OCI-LY1 (cell line): ENCODE measurements around the gene LIMCH1.

ENCODE experiments used
- EZH2 ChIP-seq: fragments of 200-600 bp; sonication (generic), shearing (Covaris generic); IDR thresholded peaks from 2 replicates; pipeline ENCODE4 v1.8.0; 2017; ENCODE audit warnings: borderline replicate concordance, mixed run types, mild to moderate bottlenecking, antibody characterized with exemption, low read length, moderate library complexity, mixed read lengths
- TF ChIP-seq, protein P1 (sequence below): fragments of 200-600 bp; sonication (generic), shearing (Covaris generic); IDR thresholded peaks from 2 replicates; pipeline ENCODE4 v1.5.1; 2017; ENCODE audit warnings: mild to moderate bottlenecking, antibody characterized with exemption, low read length, moderate library complexity, mixed read lengths

DNA sequence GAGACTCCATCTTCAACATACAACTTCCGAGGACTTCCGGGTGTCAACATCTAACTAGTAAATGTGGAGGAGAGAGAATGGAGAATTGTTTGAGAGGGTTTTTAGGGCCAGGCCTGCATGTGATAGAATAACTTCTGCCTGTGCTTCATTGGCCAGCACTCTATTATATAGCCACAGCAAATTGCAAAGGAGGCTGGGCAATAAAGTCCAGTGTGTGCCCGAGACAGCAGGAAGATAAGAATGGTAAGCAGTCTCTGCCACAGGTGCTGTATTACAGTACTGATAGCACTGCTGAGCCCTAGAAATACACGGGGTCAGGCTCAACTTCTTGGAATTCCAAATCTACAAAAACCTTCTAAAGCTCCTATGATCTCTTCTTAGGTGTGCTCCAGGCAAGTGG is 20.8 kb upstream of the LIMCH1 start:
- TF ChIP-seq, protein P1, sequence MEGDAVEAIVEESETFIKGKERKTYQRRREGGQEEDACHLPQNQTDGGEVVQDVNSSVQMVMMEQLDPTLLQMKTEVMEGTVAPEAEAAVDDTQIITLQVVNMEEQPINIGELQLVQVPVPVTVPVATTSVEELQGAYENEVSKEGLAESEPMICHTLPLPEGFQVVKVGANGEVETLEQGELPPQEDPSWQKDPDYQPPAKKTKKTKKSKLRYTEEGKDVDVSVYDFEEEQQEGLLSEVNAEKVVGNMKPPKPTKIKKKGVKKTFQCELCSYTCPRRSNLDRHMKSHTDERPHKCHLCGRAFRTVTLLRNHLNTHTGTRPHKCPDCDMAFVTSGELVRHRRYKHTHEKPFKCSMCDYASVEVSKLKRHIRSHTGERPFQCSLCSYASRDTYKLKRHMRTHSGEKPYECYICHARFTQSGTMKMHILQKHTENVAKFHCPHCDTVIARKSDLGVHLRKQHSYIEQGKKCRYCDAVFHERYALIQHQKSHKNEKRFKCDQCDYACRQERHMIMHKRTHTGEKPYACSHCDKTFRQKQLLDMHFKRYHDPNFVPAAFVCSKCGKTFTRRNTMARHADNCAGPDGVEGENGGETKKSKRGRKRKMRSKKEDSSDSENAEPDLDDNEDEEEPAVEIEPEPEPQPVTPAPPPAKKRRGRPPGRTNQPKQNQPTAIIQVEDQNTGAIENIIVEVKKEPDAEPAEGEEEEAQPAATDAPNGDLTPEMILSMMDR = no peak
- TF ChIP-seq EZH2 = no peak
